ENCODE data around the gene DACH1.

- no peak for TF ChIP-seq POLR2A (IDR thresholded peaks at IDR 0.05)
- no peak for TF ChIP-seq CTCF (IDR thresholded peaks at IDR 0.05)
- TF ChIP-seq POLR2AphosphoS5 (IDR thresholded peaks at IDR 0.05): no peak
These were observed 136.7 kb downstream of the DACH1 start for GRCh38 chr13:71730267-71730666.
